ENCODE measurements around the gene KIAA1328. TPM values are rescaled to one million over a fixed set of nuclear protein-coding genes. Genes with fewer than 3 reads are reported as not detected.

The KIAA1328 gene
- total RNA-seq, result 10 to 100 TPM; 12.3 to 16.6 (median 13.1) TPM

DNA sequence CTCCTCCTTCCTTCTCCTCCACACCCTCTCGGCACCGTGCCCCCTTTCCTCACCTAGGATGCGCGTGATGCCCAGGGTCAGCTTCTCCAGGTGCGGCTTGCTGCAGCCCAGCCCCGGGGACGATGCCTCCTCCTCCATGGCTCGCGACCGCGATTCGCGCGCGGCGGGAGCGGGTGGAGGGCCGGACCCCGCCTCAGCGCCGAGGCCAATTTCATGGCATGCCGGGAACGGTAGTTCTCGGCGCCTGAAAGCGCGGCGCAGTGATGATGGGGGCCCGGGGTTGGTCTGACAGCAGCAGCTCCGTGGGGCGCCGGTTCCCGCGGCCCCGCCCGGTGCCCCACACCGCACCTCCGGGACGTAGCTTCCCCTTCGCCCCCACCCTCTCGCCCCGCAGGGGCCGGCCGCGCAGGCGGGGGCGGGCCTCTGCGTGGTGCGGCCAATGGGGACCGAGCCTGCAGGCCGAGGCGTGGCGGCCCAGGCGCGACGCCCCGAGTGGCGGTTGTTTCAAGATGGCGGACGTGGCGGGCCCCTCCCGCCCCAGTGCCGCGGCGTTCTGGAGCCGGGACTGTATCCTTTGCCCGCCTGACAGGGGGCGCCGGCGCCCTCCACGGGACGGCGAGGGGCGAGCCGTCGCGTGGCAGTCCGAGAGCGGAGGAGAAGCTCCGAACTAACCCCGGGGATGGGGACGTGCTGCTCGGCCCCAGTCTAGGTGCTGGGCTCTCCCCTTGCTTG, at the start of gene KIAA1328, which contains the start of gene TPGS2:
Gene KIAA1328, plus strand, starts transcription at position 498 of the 732 bp plus-strand sequence. Its CDS starts 12 bp downstream, at position 510.
Gene TPGS2, minus strand, starts transcription at position 373 of the 732 bp plus-strand sequence. Its CDS starts 235 bp downstream, at position 138.
- intact Hi-C loops (cut with DNase I), result no loop called here
- H3K27me3 ChIP-seq, result no peaks in the 10 kb centered on the region
- peak; percentile 95 for DNase-seq (ENCODE audit: extremely low spot score)
- H3K9me3 ChIP-seq, result no peaks in the 10 kb centered on the region
- peak within 1 kb of the TSS; percentile 69 to 85 (median 78) for H3K4me3 ChIP-seq
- H3K27ac ChIP-seq (replicated peaks in 1 of 4), result peak within 1 kb of the TSS; percentile 80 to 88 (median 84)
- 0% methylated on average over 17 of the region's 83 CpGs for WGBS
- H3K36me3 ChIP-seq, result no peaks in the 10 kb centered on the region
- TF ChIP-seq POLR2AphosphoS5 (IDR thresholded peaks at IDR 0.05) (peak; percentile 32 to 70), POLR2A (IDR thresholded peaks at IDR 0.05; ENCODE audit: low read depth) (peak; percentile 9), EP300 (IDR thresholded peaks at IDR 0.05) (no peak)
- TF ChIP-seq, protein P1, sequence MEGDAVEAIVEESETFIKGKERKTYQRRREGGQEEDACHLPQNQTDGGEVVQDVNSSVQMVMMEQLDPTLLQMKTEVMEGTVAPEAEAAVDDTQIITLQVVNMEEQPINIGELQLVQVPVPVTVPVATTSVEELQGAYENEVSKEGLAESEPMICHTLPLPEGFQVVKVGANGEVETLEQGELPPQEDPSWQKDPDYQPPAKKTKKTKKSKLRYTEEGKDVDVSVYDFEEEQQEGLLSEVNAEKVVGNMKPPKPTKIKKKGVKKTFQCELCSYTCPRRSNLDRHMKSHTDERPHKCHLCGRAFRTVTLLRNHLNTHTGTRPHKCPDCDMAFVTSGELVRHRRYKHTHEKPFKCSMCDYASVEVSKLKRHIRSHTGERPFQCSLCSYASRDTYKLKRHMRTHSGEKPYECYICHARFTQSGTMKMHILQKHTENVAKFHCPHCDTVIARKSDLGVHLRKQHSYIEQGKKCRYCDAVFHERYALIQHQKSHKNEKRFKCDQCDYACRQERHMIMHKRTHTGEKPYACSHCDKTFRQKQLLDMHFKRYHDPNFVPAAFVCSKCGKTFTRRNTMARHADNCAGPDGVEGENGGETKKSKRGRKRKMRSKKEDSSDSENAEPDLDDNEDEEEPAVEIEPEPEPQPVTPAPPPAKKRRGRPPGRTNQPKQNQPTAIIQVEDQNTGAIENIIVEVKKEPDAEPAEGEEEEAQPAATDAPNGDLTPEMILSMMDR (IDR thresholded peaks at IDR 0.05), result peak in 2 of 3 experiments; percentile 38 to 51
- peaks cover 15 to 30% (median 24%) of the 10 kb centered on the region in 4 donors for H3K4me1 ChIP-seq

DNA sequence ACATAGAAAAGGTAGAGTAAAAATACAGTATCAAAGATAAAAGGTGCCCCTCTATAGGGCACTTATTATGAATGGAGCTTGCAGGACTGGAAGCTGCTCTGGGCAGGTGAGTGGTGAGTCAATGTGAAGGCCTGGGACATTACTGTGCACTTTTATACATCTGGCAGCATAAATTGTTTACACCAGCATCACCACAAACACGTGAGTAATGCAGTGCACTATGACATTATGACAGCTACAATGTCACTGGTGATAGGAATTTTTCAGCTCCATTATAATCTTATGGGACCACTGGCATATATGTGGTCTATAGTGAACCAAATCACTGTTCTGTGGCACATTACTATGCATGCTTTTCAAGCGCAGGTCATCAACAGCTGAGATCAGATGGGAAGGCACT, 48.2 kb upstream of the KIAA1328 start:
- Histone ChIP-seq H3K4me1 (peaks cover 0 to 9% (median 0%) of the 10 kb centered on the region in 4 donors), H3K27ac (replicated peaks in 1 of 4) (no peak overlapping the region), H3K9me3 (no peaks in the 10 kb centered on the region), H3K4me3 (no peak overlapping the region), H3K27me3 (no peaks in the 10 kb centered on the region), H3K36me3 (peaks cover 6 to 45% (median 15%) of the 10 kb centered on the region in 4 donors)
- no peak for DNase-seq (ENCODE audit: extremely low spot score)
- TF ChIP-seq, protein P1 (IDR thresholded peaks at IDR 0.05), result no peak
- TF ChIP-seq EP300 (IDR thresholded peaks at IDR 0.05) (no peak), POLR2AphosphoS5 (IDR thresholded peaks at IDR 0.05) (no peak), POLR2A (IDR thresholded peaks at IDR 0.05; ENCODE audit: low read depth) (no peak)
- intact Hi-C loops (cut with DNase I), result no loop called here
- WGBS, result 76% methylated on average over 2 of the region's 2 CpGs

DNA sequence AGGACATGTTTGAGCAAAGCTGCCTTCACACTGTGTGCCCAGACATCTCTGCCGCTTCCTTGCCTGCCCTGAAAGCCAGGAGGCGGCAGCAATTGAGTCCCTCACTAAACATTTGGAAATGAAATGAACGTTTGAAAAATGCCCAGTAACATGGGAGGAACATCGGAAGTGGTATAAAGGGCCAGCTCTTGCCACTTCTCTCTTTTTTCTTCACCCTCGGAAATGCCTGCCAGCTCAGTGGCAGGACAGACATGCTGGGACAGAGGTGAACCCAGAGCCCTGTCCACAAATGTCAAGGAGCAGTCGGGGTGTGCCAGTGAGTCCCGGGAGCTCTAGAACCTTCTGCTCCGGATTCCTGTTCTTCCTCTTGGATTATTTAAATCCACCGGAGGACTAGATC, 46.2 kb upstream of the KIAA1328 start:
- intact Hi-C loops (cut with DNase I), result no loop called here
- DNase-seq (ENCODE audit: extremely low spot score), result no peak
- 92% methylated on average over 9 of the region's 9 CpGs for WGBS

DNA sequence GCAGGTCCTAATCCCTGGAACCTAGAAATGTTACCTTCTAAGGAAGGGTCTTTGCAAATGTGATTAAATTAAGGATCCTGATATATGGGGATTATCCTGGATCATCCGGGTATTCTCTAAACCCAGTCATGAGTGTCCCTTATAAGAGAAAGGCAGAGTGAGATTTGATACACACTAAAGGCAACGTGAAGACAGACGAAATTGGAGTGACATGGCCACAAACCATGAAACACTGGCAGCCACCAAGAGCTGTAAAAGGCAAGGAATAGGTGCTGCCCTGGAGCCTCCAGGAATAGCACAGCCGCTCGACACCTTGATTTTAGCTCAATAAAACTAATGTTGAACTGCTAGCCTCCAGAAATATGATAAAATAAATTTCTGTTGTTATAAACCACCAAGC, 45.1 kb upstream of the KIAA1328 start:
- Histone ChIP-seq H3K4me1 (peaks cover 12 to 15% (median 13%) of the 10 kb centered on the region in 4 donors), H3K36me3 (peaks cover 6 to 40% (median 15%) of the 10 kb centered on the region in 4 donors), H3K27me3 (no peaks in the 10 kb centered on the region), H3K27ac (replicated peaks in 1 of 4) (no peak overlapping the region), H3K9me3 (no peaks in the 10 kb centered on the region), H3K4me3 (no peak overlapping the region)
- no peak for DNase-seq (ENCODE audit: extremely low spot score)
- intact Hi-C loops (cut with DNase I), result no loop called here
- no peak for TF ChIP-seq EP300 (IDR thresholded peaks at IDR 0.05)
- TF ChIP-seq, protein P1 (IDR thresholded peaks at IDR 0.05), result no peak
- no peak for TF ChIP-seq POLR2A (IDR thresholded peaks at IDR 0.05; ENCODE audit: low read depth)
- no peak for TF ChIP-seq POLR2AphosphoS5 (IDR thresholded peaks at IDR 0.05)
- WGBS, result 98% methylated on average over 5 of the region's 5 CpGs

More for the DNA sequence above, 46.2 kb upstream of the KIAA1328 start:
- TF ChIP-seq POLR2A (IDR thresholded peaks at IDR 0.05; ENCODE audit: low read depth) (no peak), EP300 (IDR thresholded peaks at IDR 0.05) (no peak), POLR2AphosphoS5 (IDR thresholded peaks at IDR 0.05) (no peak)
- TF ChIP-seq, protein P1 (IDR thresholded peaks at IDR 0.05), result no peak
- Histone ChIP-seq H3K9me3 (no peaks in the 10 kb centered on the region), H3K36me3 (peaks cover 6 to 41% (median 15%) of the 10 kb centered on the region in 4 donors), H3K27me3 (no peaks in the 10 kb centered on the region), H3K27ac (replicated peaks in 1 of 4) (no peak overlapping the region), H3K4me3 (no peak overlapping the region), H3K4me1 (peaks cover 12 to 15% (median 13%) of the 10 kb centered on the region in 4 donors)
